Naive thymus-derived CD4-positive, alpha-beta T cell (primary cell): ENCODE measurements around the gene MARCO. TPM values are rescaled to one million over a fixed set of nuclear protein-coding genes. Genes with fewer than 3 reads are reported as not detected.

Experiments
- ATAC-seq: fragments of 150-1000 bp; cut with Tn5 transposase; 2 replicates; pipeline ENCODE4 v1.10.0; 2021; ENCODE audit warnings: mild to moderate bottlenecking, moderate library complexity
- CTCF ChIA-PET: fragments of 350-600 bp; sonication (Branson Sonifier 250); formaldehyde crosslinking; loops from one replicate; lab custom pipeline; 2021; ENCODE audit warnings: antibody characterized with exemption; lab: Charles Lee
- POLR2A ChIA-PET: fragments of 350-600 bp; sonication (Branson Sonifier 250); formaldehyde crosslinking; loops from one replicate; lab custom pipeline; 2021; ENCODE audit warnings: antibody characterized with exemption, inconsistent platforms; lab: Charles Lee
- DNase-seq, 9 donors: peaks; one replicate each; pipeline versions ENCODE4 v3.0.0 to v3.0.0-alpha.2; 2020 to 2022; ENCODE audit warnings: mixed read lengths in 1 of 9
- H3K27ac ChIP-seq: one replicate; pipeline ENCODE4 v1.7.0; 2013; ENCODE audit warnings: mild to moderate bottlenecking, low read depth, low read length, moderate library complexity
- H3K27me3 ChIP-seq, 2 donors: one replicate each; pipeline ENCODE4 v1.7.0; 2013; ENCODE audit warnings: low read length in 2 of 2, mild to moderate bottlenecking in 2 of 2, moderate library complexity in 2 of 2; ENCODE audit not compliant: control insufficient read depth in 2 of 2, insufficient read depth in 2 of 2
- H3K36me3 ChIP-seq, 3 experiments: 1 replicate in 2 of 3; 2 replicates in 1 of 3; pipeline ENCODE4 v1.7.0; 2013; ENCODE audit warnings: low read length in 3 of 3, mild to moderate bottlenecking in 3 of 3, moderate library complexity in 1 of 3; ENCODE audit not compliant: insufficient read depth in 3 of 3, control insufficient read depth in 2 of 3
- H3K4me1 ChIP-seq, 2 donors: one replicate each; pipeline ENCODE4 v1.7.0; 2013; ENCODE audit warnings: low read length in 2 of 2, mild to moderate bottlenecking in 2 of 2, moderate library complexity in 1 of 2; ENCODE audit not compliant: control insufficient read depth in 2 of 2, insufficient read depth in 2 of 2
- H3K4me3 ChIP-seq: 2 replicates; pipeline ENCODE4 v1.7.0; 2013; ENCODE audit warnings: mild to moderate bottlenecking, low read length
- H3K9me3 ChIP-seq, 3 experiments: 1 replicate in 2 of 3; 2 replicates in 1 of 3; pipeline ENCODE4 v1.7.0; 2013; ENCODE audit warnings: low read length in 3 of 3; ENCODE audit not compliant: control insufficient read depth in 2 of 3
- H3K27ac Mint-ChIP-seq, 9 donors: one replicate each; pipeline ENCODE4 v1.8.0; 2020 to 2022; ENCODE audit warnings: mixed read lengths in 9 of 9, mild to moderate bottlenecking in 8 of 9, moderate library complexity in 5 of 9, inconsistent platforms in 2 of 9
- H3K27me3 Mint-ChIP-seq, 5 donors: one replicate each; pipeline ENCODE4 v1.8.0; 2021 to 2022; ENCODE audit warnings: mixed read lengths in 5 of 5, mild to moderate bottlenecking in 1 of 5
- H3K36me3 Mint-ChIP-seq, 5 donors: one replicate each; pipeline ENCODE4 v1.8.0; 2020 to 2022; ENCODE audit warnings: mixed read lengths in 5 of 5, mild to moderate bottlenecking in 3 of 5, inconsistent platforms in 1 of 5
- H3K4me1 Mint-ChIP-seq, 7 donors: one replicate each; pipeline ENCODE4 v1.8.0; 2020 to 2022; ENCODE audit warnings: mixed read lengths in 7 of 7, mild to moderate bottlenecking in 3 of 7, inconsistent platforms in 1 of 7
- H3K4me3 Mint-ChIP-seq, 10 donors: one replicate each; pipeline ENCODE4 v1.8.0; 2020 to 2022; ENCODE audit warnings: mild to moderate bottlenecking in 10 of 10, mixed read lengths in 10 of 10, moderate library complexity in 6 of 10, inconsistent platforms in 2 of 10
- H3K9me3 Mint-ChIP-seq, 11 donors: one replicate each; pipeline ENCODE4 v1.8.0; 2020 to 2022; ENCODE audit warnings: mixed read lengths in 11 of 11, mild to moderate bottlenecking in 4 of 11, inconsistent platforms in 1 of 11, moderate library complexity in 1 of 11
- intact Hi-C, 2 donors: fragments of 100-400 bp; cut with micrococcal nuclease; formaldehyde crosslinking; loops; one replicate each; pipeline ENCODE4 v1.15.1; 2023
- polyA plus RNA-seq, 2 donors: library from polyadenylated mRNA; unstranded; fragments of 300-500 nt; fragmentation: Illumina TruSeq; gene quantifications; one replicate each; pipeline ENCODE4 v1.2.3, GENCODE V29; 2021
- total RNA-seq, 6 experiments: library from RNA in 5 of 6; stranded (reverse) in 5 of 6; gene quantifications; 1 replicate in 5 of 6; 2 replicates in 1 of 6; pipeline ENCODE4 v1.2.3 and lab custom pipeline; 2021 to 2026

Gene MARCO
- total and polyA plus RNA-seq, 7 experiments from 2014 or later: 0.48 to 2.6 TPM; not detected in 5

DNA sequence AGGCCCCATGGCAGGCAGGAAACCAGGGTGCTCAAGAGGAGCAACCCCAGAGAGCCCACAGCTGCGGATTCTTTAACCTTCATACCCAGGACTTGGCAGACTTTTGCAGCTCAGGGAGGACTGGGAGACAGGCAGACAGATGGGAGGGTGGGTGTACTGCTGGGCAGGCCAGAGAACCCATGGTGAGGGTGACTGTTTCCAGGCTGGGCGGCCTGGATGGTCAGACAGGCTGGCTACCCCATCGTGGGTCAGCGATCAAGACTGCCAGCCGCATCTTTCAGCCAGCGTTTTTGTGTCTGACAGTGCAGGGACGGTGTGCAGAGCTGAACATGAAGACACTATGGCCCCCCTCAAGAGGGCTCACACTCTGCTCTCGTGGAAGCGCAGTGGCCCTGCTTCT, 82.2 kb downstream of the MARCO start:
- ChIA-PET CTCF (interaction anchor here (1.4 kb wide), 1 partner anchor 140 kb away, joined by 3 read pairs; no protein-coding TSS in a partner anchor), POLR2A (no interaction called here)
- Histone ChIP-seq H3K36me3 (no peaks in the 10 kb centered on the region), H3K4me1 (no peaks in the 10 kb centered on the region), H3K27me3 (no peaks in the 10 kb centered on the region), H3K4me3 (no peak overlapping the region), H3K9me3 (no peaks in the 10 kb centered on the region), H3K27ac (no peak overlapping the region)
- no peak for DNase-seq
- H3K9me3 Mint-ChIP-seq: peaks cover 0 to 2% (median 0%) of the 10 kb centered on the region in 11 donors
- H3K27ac Mint-ChIP-seq: no peak overlapping the region
- H3K4me3 Mint-ChIP-seq: no peak overlapping the region
- no peak for ATAC-seq
- H3K4me1 Mint-ChIP-seq: no peaks in the 10 kb centered on the region
- H3K27me3 Mint-ChIP-seq: peaks cover 0 to 19% (median 14%) of the 10 kb centered on the region in 5 donors
- H3K36me3 Mint-ChIP-seq: peaks cover 0 to 4% (median 0%) of the 10 kb centered on the region in 5 donors
- intact Hi-C loops: no loop called here

DNA sequence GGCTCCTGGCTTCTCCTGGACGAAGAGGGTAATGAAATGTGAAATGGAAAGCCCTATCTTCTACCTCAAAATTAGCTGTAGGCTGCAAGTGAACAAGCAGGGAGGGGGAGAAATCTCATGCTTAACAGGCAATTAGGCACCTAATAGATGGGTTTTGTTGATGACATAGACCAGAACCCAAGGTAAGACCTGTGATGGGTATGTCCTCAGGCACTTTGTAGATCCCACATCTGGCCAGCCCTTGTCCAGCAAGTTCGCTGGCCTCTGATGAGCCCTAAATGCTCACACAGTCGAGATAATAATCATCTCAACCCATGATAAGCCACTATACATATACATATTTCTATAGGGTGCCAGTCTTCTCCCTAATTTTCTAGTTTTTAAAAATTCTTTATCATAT, 82.6 kb downstream of the MARCO start:
- Mint-ChIP-seq H3K4me1 (no peaks in the 10 kb centered on the region), H3K36me3 (peaks cover 0 to 4% (median 0%) of the 10 kb centered on the region in 5 donors), H3K27ac (no peak overlapping the region), H3K9me3 (peaks cover 0 to 2% (median 0%) of the 10 kb centered on the region in 11 donors), H3K27me3 (peaks cover 0 to 19% (median 14%) of the 10 kb centered on the region in 5 donors), H3K4me3 (no peak overlapping the region)
- intact Hi-C loops: no loop called here
- CTCF ChIA-PET: interaction anchor here (1.4 kb wide), 1 partner anchor 141 kb away, joined by 3 read pairs; no protein-coding TSS in a partner anchor
- Histone ChIP-seq H3K27ac (no peak overlapping the region), H3K4me1 (no peaks in the 10 kb centered on the region), H3K9me3 (no peaks in the 10 kb centered on the region), H3K4me3 (no peak overlapping the region), H3K27me3 (no peaks in the 10 kb centered on the region), H3K36me3 (no peaks in the 10 kb centered on the region)
- ATAC-seq (no peak), DNase-seq (no peak)
- POLR2A ChIA-PET: no interaction called here

DNA sequence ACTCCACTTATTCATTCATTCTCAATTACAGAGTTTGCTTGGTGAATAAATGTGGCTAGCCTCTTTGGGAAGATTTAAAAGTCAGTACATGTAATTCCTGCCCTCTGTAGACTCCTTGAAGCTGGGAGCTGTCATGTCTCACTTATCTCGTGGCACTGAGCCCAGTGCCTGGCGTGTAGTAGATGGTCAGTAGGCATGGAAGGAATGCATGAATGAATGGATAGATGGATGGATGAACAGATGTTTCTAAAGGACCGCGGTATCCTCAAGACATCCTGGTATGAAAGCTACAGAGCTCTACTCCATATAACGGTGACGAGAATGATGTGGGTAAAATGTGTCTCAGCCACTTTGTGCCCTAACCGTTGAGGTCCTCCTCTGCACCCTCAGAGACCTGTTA, 83.0 kb downstream of the MARCO start:
- intact Hi-C loops: no loop called here
- H3K9me3 ChIP-seq: no peaks in the 10 kb centered on the region
- no peak overlapping the region for H3K27ac Mint-ChIP-seq
- H3K4me1 ChIP-seq: no peaks in the 10 kb centered on the region
- H3K4me1 Mint-ChIP-seq: no peaks in the 10 kb centered on the region
- no peak overlapping the region for H3K4me3 ChIP-seq
- H3K27me3 ChIP-seq: no peaks in the 10 kb centered on the region
- H3K9me3 Mint-ChIP-seq: peaks cover 0 to 2% (median 0%) of the 10 kb centered on the region in 11 donors
- ATAC-seq (no peak), DNase-seq (no peak)
- peaks cover 0 to 19% (median 14%) of the 10 kb centered on the region in 5 donors for H3K27me3 Mint-ChIP-seq
- peaks cover 0 to 4% (median 0%) of the 10 kb centered on the region in 5 donors for H3K36me3 Mint-ChIP-seq
- ChIA-PET CTCF (interaction anchor here (1.4 kb wide), 1 partner anchor 141 kb away, joined by 3 read pairs; no protein-coding TSS in a partner anchor), POLR2A (no interaction called here)
- no peak overlapping the region for H3K27ac ChIP-seq
- H3K36me3 ChIP-seq: no peaks in the 10 kb centered on the region
- no peak overlapping the region for H3K4me3 Mint-ChIP-seq

DNA sequence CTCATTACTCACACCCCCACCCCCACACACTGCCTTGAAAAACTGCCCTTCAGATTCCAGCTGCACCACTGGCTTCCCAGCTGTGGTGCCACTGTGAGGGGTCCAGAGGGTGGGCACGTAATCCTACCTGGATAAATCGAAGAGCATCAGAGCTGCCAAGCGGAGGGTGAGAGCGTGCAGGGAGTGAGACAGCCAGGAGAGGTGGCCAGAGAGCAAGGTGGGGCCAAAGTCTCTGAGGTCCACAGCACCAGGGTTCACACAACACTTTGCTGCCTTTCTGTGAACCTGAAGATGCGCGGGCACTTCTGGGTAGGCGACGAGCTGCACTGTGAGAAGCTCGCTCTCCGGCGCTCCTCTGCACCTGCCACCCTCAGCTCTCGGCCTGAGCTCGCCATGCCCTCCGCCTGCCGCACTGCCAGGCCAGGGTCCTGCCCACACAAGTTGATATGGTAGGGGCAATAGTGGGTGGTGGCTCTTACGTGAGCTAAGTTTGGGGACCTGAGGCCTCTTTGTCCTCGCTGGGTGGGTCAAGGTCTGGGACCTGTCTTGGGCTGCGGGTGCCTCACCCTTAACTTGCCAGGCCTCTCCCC, 83.9 kb downstream of the MARCO start:
- CTCF ChIA-PET: no interaction called here

DNA sequence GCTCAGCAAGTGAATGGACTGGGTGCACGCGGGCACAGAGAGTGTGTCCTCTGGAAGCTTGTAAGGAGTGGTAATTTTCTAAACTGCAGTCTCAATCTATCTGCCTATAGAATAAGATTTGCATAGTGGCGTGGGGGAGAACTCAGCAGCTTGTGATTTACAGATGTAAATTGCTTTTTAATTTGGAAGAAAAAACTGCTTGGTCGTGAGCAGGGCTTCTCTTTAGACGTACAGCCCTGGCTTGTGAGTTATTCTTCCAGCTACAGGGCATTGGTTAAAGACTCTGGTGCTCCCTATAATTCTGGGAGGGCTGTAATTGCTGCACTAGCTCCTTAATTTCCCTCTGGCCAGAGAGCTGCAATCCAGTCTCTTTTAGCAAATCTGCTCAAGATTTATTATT, 84.9 kb downstream of the MARCO start:
- H3K36me3 Mint-ChIP-seq: peaks cover 0 to 7% (median 0%) of the 10 kb centered on the region in 5 donors

More for the DNA sequence above, 83.9 kb downstream of the MARCO start:
- peaks cover 0 to 2% (median 0%) of the 10 kb centered on the region in 11 donors for H3K9me3 Mint-ChIP-seq
- no peak for ATAC-seq
- peaks cover 0 to 7% (median 0%) of the 10 kb centered on the region in 5 donors for H3K36me3 Mint-ChIP-seq
- no peaks in the 10 kb centered on the region for H3K4me1 Mint-ChIP-seq
- Histone ChIP-seq H3K4me3 (no peak overlapping the region), H3K27ac (no peak overlapping the region), H3K36me3 (no peaks in the 10 kb centered on the region), H3K4me1 (no peaks in the 10 kb centered on the region), H3K9me3 (no peaks in the 10 kb centered on the region), H3K27me3 (peaks cover 0 to 2% of the 10 kb centered on the region in 2 donors)
- no peak overlapping the region for H3K4me3 Mint-ChIP-seq
- peak overlapping the region in 1 of 9 donors; percentile 31 for H3K27ac Mint-ChIP-seq
- peaks cover 0 to 27% (median 22%) of the 10 kb centered on the region in 5 donors for H3K27me3 Mint-ChIP-seq
- no peak for DNase-seq
- POLR2A ChIA-PET: no interaction called here
- intact Hi-C loops: no loop called here

DNA sequence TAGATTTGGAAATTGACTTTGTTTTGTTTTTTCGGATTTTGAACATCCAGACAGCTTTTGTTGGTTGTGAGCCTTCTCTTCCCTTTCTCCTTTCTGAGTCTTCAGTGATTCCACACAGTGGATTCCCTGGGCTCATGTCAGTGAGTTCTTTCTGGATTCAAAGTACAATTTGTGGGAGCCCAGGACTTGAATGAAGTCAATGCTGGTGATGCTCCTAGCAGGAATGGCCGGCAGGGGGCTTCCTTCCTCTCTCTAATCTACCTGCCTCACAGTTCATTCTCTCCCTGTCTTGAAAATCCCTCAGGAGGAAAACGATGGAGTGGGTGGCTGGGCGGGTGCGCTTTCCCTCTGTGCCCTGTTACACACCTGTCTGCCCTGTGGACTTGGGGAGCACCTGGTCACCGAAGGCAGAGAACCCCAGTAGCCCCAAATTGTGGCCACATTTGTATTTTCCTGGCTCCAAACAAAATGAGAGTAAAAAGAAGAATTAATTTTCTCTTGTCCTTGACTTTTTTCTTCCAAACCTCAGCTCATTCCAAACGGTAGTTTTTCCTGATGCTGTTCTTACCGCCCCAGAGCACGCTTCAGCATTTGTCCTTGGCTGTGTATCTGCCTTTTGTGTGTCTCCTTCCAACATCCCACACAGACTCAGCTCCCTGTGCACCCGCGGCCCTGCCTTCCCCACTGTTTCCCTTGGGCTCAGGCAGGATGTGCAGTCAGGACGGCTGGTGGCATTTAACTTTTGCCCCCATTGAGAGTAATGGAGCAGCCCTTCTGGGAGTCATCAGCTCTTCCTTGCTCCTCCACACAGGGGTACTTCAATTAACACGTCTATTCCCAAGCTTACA, 86.6 kb downstream of the MARCO start:
- Mint-ChIP-seq H3K36me3 (peaks cover 0 to 7% (median 0%) of the 10 kb centered on the region in 5 donors), H3K27me3 (peaks cover 0 to 31% (median 28%) of the 10 kb centered on the region in 5 donors), H3K27ac (no peak overlapping the region), H3K4me1 (no peaks in the 10 kb centered on the region), H3K4me3 (no peak overlapping the region), H3K9me3 (peaks cover 0 to 17% (median 2%) of the 10 kb centered on the region in 11 donors)
- Histone ChIP-seq H3K27me3 (peaks cover 0 to 3% of the 10 kb centered on the region in 2 donors), H3K27ac (no peak overlapping the region), H3K36me3 (no peaks in the 10 kb centered on the region), H3K9me3 (no peaks in the 10 kb centered on the region), H3K4me3 (no peak overlapping the region), H3K4me1 (no peaks in the 10 kb centered on the region)
- intact Hi-C loops: no loop called here
- ChIA-PET CTCF (interaction anchor here (0.5 to 0.6 kb wide), 2 partner anchors 34 to 487 kb away, joined by 3 to 5 read pairs; no protein-coding TSS in a partner anchor), POLR2A (no interaction called here)
- no peak for ATAC-seq
- DNase-seq: no peak

More for the DNA sequence above, 84.9 kb downstream of the MARCO start:
- H3K4me3 ChIP-seq: no peak overlapping the region
- H3K36me3 ChIP-seq: no peaks in the 10 kb centered on the region
- no peak overlapping the region for H3K27ac Mint-ChIP-seq
- peaks cover 0 to 3% of the 10 kb centered on the region in 2 donors for H3K27me3 ChIP-seq
- H3K9me3 Mint-ChIP-seq: peaks cover 0 to 8% (median 0%) of the 10 kb centered on the region in 11 donors
- no peak for DNase-seq
- no peaks in the 10 kb centered on the region for H3K4me1 Mint-ChIP-seq
- H3K4me1 ChIP-seq: no peaks in the 10 kb centered on the region
- no peak overlapping the region for H3K4me3 Mint-ChIP-seq
- ChIA-PET POLR2A (no interaction called here), CTCF (no interaction called here)
- ATAC-seq: no peak
- peaks cover 0 to 38% (median 29%) of the 10 kb centered on the region in 5 donors for H3K27me3 Mint-ChIP-seq
- H3K9me3 ChIP-seq: no peaks in the 10 kb centered on the region
- intact Hi-C loops: no loop called here
- no peak overlapping the region for H3K27ac ChIP-seq
